Urinary bladder (tissue), 4 donors: ENCODE results near the gene TSSC4. TPM values are rescaled to one million over a fixed set of nuclear protein-coding genes. Genes with fewer than 3 reads are reported as not detected.
A peak's percentile ranks its signal among the peaks of the same experiment; 100 is the strongest.

Source experiments
- DNase-seq: peaks from one replicate; pipeline ENCODE4 v3.0.0-alpha.2; 2015; ENCODE audit errors: extremely low spot score
- H3K27ac ChIP-seq: one replicate; pipeline ENCODE4 v1.5.1; 2013; ENCODE audit warnings: low read depth, mild to moderate bottlenecking, moderate library complexity
- H3K36me3 ChIP-seq: one replicate; pipeline ENCODE4 v1.6.1; 2013; ENCODE audit warnings: mild to moderate bottlenecking, moderate library complexity; ENCODE audit not compliant: insufficient read depth
- H3K4me1 ChIP-seq: one replicate; pipeline ENCODE4 v1.6.1; 2013; ENCODE audit warnings: mild to moderate bottlenecking, moderate library complexity; ENCODE audit not compliant: insufficient read depth
- H3K4me3 ChIP-seq: one replicate; pipeline ENCODE4 v1.5.1; 2013; ENCODE audit warnings: low read depth, low read length
- WGBS: extraction: QIAGEN DNeasy Blood & Tissue Kit; methylation state at CpG from one replicate; pipeline ENCODE4 v1.1.7; 2013; 5-methylcytosine and 5-hydroxymethylcytosine counted together
- polyA plus RNA-seq: library from polyadenylated mRNA; stranded (reverse); fragments of 200-250 nt; gene quantifications from one replicate; pipeline ENCODE4 v1.2.3, GENCODE V29; 2013
- total RNA-seq: library from RNA; depleted of rRNA; stranded (reverse); fragments of >200 nt; gene quantifications from one replicate; pipeline ENCODE4 v1.2.3, GENCODE V29; 2014
- donor health status: healthy with polysubstance abuse.
- donor health status: healthy.

Gene TSSC4
- total and polyA plus RNA-seq, 2 donors = 16.6 to 61.7 TPM

- H3K36me3 ChIP-seq = no peaks in the 10 kb centered on the region
- H3K27ac ChIP-seq = no peak overlapping the region
- 68% methylated on average over 48 of the region's 48 CpGs for WGBS
- no peak overlapping the region for H3K4me3 ChIP-seq
- H3K4me1 ChIP-seq = no peaks in the 10 kb centered on the region
- DNase-seq = no peak
Measured at GRCh38 chr11:2385156-2386151, 15.1 kb upstream of the TSSC4 start.

DNA sequence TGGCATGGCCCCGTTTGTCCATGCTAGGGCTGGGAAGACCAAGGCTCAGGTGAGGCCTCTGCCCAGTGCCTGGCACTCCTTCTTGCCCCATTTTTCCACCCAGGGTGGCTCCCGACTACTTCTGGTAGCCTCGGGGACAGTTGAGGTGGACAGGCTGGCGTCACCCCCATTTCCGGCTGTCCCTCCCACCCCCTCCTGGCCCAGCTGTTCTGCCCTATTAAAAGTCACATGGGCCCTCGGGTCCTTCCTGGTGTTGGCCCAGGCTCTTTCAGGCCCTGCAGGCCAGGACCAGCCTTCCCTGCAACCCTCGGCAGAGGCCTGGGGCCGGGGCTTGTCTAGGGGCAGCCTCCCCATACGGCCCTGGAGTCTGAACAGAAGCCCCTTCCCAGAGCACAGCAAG lies 14.0 kb upstream of the TSSC4 start:
- peak overlapping the region; percentile 48 for H3K27ac ChIP-seq
- no peak overlapping the region for H3K4me3 ChIP-seq
- H3K36me3 ChIP-seq = no peaks in the 10 kb centered on the region
- no peaks in the 10 kb centered on the region for H3K4me1 ChIP-seq
- 38% methylated on average over 9 of the region's 9 CpGs for WGBS
- DNase-seq = no peak

DNA sequence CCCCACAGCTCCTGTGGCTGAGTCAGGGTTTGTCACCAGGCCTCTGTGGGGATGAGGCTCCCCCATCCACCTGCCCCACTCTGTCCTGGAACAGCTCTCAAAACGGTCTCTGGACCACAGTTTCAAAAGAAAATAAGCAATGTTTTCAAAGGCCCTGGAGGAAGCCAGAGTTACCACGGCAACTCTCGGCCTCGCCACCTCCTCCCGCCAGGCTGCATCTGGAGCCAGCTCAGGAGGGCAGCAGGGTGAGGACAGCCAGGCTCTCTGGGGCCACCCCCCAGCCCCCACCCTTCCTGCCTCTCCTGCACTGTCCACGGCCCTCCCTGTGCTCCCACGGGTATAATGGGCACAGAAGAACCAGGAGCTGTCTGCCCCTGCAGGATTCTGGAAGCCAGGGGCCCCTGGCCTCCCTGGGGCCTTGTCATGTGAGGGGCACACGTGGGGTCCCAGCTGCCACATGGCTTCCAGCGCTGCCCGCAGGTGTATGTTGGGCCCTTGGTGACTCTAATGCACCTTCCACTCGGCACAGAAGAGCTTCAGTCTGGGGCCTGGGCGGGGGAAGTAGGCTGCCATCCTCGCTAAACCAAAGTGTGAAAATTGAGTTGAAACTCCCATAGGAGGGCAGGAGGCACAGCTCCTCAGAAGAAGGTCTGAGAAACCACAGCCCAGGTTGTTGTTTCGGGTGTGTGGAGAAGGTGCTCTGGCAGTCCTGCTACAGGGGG lies 13.1 kb upstream of the TSSC4 start:
- Histone ChIP-seq H3K4me1 (no peaks in the 10 kb centered on the region), H3K4me3 (no peak overlapping the region), H3K27ac (peak overlapping the region; percentile 48), H3K36me3 (no peaks in the 10 kb centered on the region)
- 37% methylated on average over 14 of the region's 14 CpGs for WGBS
- DNase-seq = no peak

- Histone ChIP-seq H3K4me1 (no peaks in the 10 kb centered on the region), H3K27ac (no peak overlapping the region), H3K36me3 (no peaks in the 10 kb centered on the region), H3K4me3 (no peak overlapping the region)
- DNase-seq = no peak
- 77% methylated on average over 15 of the region's 15 CpGs for WGBS
Measured at GRCh38 chr11:2388431-2389376, 11.8 kb upstream of the TSSC4 start.

- 53% methylated on average over 14 of the region's 14 CpGs for WGBS
- DNase-seq = no peak
- peaks cover 2% of the 10 kb centered on the region for H3K36me3 ChIP-seq
- no peak overlapping the region for H3K27ac ChIP-seq
- no peaks in the 10 kb centered on the region for H3K4me1 ChIP-seq
- no peak overlapping the region for H3K4me3 ChIP-seq
Measured at GRCh38 chr11:2389377-2390026, 11.0 kb upstream of the TSSC4 start.

- Histone ChIP-seq H3K27ac (no peak overlapping the region), H3K4me3 (no peak overlapping the region), H3K4me1 (no peaks in the 10 kb centered on the region), H3K36me3 (peaks cover 3% of the 10 kb centered on the region)
- 70% methylated on average over 23 of the region's 23 CpGs for WGBS
- no peak for DNase-seq
Measured at GRCh38 chr11:2390091-2390724, 10.3 kb upstream of the TSSC4 start.

GRCh38 chr11:2390725-2391151 lies 9.8 kb upstream of the TSSC4 start:
- WGBS = 26% methylated on average over 8 of the region's 8 CpGs
- no peaks in the 10 kb centered on the region for H3K4me1 ChIP-seq
- H3K4me3 ChIP-seq = no peak overlapping the region
- no peak for DNase-seq
- no peak overlapping the region for H3K27ac ChIP-seq
- H3K36me3 ChIP-seq = peaks cover 8% of the 10 kb centered on the region

- DNase-seq = no peak
- WGBS = 85% methylated on average over 20 of the region's 20 CpGs
- Histone ChIP-seq H3K36me3 (peaks cover 11% of the 10 kb centered on the region), H3K4me1 (no peaks in the 10 kb centered on the region), H3K27ac (no peak overlapping the region), H3K4me3 (no peak overlapping the region)
Measured at GRCh38 chr11:2391181-2391975, 9.2 kb upstream of the TSSC4 start.

DNA sequence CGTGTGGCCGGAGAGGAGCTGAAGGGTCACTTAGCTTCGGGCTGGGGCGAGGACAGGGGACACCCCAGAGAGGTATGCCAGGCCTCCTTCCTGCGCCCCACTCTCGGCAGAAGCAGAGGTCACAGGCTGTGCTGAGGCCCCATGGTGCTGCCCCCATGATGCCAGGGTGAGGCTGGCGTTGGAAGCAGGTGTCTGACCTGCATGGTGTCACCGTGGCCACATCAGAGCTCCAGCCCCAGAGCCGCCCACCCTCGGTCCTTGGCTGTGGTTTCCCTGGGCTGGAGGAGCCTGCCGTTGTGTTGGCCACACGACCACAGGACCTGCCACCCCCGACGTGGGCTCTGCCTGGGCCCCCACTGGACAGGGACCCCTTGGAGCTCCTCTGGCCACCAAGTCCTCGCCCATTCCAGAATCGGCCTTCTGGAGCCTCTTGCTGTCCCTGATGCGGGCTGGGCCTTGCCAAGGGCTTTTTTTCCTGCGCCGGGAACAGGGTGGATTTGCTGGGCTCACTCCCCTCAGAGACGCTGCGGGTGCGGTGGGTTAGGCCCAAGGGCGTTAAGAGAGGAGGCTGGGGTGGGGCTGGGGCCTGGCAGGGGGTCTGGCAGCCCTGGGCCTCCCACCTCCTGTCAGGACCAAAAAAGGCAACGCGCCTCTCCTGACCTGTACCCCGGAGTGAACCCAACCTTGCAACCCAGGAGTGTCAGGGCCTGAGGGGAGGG lies 8.2 kb upstream of the TSSC4 start:
- Histone ChIP-seq H3K36me3 (peaks cover 11% of the 10 kb centered on the region), H3K4me3 (no peak overlapping the region), H3K27ac (no peak overlapping the region), H3K4me1 (no peaks in the 10 kb centered on the region)
- 86% methylated on average over 26 of the region's 26 CpGs for WGBS
- no peak for DNase-seq

DNA sequence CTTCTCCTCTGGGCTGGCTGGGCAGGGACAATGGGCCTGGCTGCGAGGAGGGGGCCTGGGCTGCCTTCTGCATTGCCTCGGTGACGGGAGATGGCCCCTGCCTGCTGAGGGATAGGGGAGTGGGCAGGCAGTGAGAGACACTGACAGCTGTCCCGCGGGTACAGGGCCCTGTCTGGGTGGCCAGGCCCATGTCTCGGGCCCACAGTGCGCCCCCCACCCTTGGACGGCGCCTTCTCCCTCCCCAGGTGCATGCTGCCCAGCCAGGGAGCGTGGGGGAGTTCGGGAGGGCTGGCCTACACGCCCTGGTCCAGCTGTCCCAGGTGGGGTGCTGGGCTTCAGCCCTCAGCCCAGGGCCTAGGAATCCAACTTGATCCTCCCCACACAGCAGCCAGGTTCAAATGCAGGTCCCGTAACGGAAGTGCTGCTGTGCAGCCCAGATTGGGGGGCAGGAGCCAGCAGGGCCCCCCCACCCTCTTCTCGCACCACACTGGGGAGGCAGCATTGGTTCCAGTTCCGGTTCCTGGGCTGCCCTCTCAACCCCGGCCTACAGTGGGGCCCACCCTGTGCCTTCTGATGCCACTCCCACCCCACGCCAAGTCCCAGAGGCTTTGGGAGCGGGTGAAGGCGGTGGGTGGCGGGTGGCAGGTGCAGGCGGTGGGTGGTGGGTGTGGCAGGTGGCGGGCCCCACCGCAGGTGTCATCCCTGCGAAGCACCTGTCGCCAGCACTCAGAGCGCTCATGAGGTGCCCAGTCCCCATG lies 7.3 kb upstream of the TSSC4 start:
- Histone ChIP-seq H3K36me3 (peaks cover 11% of the 10 kb centered on the region), H3K4me3 (no peak overlapping the region), H3K4me1 (no peaks in the 10 kb centered on the region), H3K27ac (no peak overlapping the region)
- DNase-seq = no peak
- WGBS = 85% methylated on average over 27 of the region's 27 CpGs
